Measurements from ENCODE around the gene SERPINH1.

Gene SERPINH1

GRCh38 chr11:75532200-75533048 lies 29.6 kb upstream of the SERPINH1 start:
- DNase-seq = peak; percentile 58

- DNase-seq = no peak
Measured at GRCh38 chr11:75533896-75534258, 28.2 kb upstream of the SERPINH1 start.

DNA sequence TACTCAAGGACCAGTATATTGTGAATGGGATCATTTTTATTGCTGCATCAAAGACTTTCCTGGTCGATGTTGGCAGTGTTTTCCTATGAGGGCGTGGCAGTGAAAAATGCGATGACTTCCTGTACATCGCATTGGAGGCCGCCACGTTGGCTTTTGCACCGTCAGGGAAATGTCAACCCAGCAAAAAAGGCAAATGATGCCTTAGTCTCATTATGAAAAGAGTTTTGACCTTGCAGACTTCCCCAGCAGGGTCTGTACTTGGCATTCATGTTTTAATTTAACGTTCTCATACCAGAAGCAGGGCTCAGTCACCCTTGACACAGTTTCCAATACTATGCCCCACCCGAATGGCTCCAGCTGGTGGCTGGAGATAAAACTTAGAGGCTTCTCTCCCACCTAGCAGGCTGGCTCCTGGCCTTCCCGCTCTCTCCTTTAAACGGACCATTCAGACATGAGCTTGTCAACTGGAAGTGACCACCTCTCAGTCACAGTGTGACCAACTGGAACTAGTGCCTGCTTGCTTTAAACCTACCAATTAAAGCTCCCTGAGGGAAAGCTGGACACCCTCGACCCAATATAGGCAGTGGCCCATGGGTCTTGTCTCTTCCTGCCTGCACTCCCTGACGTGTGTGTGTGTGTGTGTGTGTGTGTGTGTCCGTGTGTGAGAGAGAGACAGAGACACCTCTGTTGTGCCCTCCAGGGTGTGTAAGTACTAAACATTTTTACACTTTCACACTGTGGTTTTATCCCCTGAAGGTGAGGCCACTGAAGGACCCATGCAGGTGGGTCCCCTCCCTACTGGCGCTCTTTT lies 27.6 kb upstream of the SERPINH1 start:
- no peak for DNase-seq

GRCh38 chr11:75535071-75535470 lies 27.0 kb upstream of the SERPINH1 start:
- DNase-seq = no peak

DNA sequence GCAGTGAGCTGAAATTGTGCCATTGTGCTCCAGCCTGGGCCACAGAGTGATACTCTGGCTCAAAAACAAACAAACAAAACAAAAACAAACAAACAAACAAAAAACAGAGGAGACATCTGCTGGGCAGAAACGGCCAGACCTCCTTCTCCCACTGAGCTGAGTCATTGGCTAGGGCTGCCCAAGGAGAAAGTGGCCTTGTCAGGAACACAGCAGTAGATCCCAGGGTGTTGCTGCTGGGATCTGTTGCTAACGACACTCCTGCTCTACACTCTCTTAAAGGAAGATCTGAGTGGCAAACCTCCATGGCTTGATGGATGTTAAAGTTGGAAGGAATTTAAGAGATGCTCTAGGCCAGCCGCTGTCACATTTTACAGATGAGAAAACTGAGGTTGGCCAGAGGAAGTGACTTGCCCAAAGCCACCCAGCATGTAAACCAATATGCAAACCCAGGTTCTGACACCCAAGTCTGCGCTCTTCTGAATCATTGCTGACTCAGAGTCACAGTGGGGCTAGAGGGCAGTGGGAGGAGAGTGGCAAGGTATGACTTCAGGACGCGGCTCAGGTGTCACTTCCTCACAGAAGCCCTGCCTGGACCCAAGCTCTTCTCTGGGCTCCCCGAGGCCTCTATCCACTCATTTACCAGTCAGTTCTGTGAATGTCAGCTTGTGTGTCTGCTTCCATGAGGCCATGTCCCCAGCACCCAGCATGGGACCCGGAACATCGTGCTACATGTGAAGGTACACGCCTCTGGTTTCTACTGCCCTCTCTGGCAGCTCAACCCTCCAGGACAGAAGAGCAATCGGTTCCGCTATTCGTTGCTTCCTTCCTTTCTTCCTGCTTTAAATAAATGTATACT lies 25.0 kb upstream of the SERPINH1 start:
- no peak for DNase-seq

GRCh38 chr11:75537740-75538139 lies 24.3 kb upstream of the SERPINH1 start:
- no peak for DNase-seq

GRCh38 chr11:75538150-75538942 lies 23.7 kb upstream of the SERPINH1 start:
- DNase-seq = no peak

- no peak for DNase-seq
Measured at GRCh38 chr11:75539459-75540334, 22.4 kb upstream of the SERPINH1 start.

DNA sequence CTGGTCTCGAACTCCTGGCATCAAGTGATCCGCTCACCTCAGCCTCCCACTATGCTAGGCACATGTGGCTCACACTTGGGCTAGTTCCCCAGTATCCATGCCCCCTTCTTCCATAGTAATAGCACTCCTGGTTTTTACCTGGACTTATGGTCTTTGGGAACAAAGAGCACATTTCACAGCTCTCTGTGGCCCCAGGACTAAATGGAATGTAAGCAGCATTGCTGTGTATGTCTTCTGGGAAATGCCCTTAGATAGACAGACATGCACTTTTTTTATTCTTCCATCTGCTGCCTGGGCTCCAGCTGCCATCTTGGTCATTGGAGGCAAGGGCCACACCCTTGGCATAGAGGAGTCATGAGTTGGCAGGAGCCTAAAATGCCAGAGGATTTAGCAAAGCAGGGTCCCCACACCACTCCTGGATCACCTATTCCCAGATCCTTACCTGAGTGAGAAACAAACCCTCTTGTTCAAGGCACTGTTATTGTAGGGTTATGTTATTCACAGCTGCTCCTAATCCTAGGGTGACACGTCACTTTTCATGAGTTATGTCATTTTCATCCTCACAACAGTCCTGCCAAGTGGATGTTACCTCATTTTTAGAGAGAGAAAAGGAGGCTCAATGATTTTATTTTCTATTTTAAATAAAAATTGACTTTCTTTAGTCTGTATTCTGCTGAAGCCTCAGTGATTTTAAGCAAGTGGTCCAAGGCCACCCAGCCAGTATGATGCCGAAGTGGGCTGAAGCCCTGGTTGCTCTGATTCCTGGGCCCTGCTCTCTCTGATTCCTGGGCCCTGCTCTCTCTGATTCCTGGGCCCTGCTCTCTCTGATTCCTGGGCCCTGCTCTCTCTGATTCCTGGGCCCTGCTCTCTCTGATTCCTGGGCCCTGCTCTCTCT lies 20.6 kb upstream of the SERPINH1 start:
- DNase-seq = no peak

DNA sequence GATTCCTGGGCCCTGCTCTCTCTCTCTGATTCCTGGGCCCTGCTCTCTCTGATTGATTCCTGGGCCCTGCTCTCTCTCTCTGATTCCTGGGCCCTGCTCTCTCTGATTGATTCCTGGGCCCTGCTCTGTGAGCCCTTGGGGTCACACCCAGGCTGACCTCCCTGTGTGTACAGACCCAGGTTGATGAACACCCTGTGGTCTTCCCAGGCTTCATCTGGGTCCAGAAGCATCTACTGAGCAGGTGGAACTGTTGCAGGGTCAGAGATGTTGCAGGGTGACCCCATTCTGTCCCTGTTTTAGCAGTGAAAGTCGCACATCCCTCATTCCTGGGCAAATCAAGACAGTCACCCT lies 20.0 kb upstream of the SERPINH1 start:
- no peak for DNase-seq

GRCh38 chr11:75543806-75544205 lies 18.2 kb upstream of the SERPINH1 start:
- DNase-seq = no peak

DNA sequence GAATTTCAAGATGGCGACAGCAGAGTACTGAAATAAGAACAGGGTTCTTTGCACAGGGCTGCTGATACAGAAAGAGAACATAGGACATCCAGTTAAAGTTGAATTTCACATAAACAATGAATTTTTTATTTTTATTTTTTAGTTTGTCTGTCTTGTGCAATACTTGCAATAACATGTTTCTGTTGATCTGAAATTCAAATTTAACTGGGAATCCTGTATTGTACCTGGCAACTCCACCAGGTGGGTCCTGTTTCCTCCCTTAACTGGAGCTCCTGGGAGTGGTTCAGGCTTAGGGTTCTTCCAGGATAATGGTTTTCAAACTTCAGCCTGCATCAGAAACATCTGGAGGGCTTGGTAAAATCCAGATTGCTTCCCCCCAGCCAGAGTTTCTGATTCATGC lies 14.9 kb upstream of the SERPINH1 start:
- DNase-seq = no peak

DNA sequence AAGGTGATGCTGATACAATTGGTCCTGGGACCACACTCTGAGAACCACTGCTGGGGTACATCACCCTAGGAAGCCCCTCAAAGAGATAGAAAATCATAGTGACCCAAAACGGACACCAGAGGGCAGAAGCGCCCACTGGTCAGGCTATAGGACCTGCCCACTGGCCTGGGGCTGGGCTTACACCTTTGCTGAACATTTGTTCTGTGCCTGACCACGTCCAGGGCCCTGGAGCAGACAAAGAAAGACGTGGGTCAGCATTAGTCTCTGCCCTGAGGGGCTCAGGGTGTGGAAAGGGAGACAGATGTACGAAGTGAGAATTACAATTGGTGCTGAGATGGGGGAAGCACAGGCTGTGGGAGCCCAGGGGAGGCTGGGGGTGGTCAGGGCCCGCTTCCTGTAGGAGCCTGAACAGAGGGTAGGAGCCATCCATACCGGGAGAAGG lies 14.4 kb upstream of the SERPINH1 start:
- peak; percentile 70 for DNase-seq

- DNase-seq = no peak
Measured at GRCh38 chr11:75548595-75549272, 13.3 kb upstream of the SERPINH1 start.

GRCh38 chr11:75549370-75549958 lies 12.6 kb upstream of the SERPINH1 start:
- DNase-seq = no peak

GRCh38 chr11:75553182-75553581 lies 8.9 kb upstream of the SERPINH1 start:
- DNase-seq = no peak

- DNase-seq = no peak
Measured at GRCh38 chr11:75553889-75554257, 8.2 kb upstream of the SERPINH1 start.

- DNase-seq = peak; percentile 100
Measured at GRCh38 chr11:75554258-75555022, 7.6 kb upstream of the SERPINH1 start.
